Esophagus squamous epithelium (tissue), 4 donors: ENCODE data around the gene COL16A1.

Source experiments
- CTCF ChIP-seq, 6 experiments: fragments of 450-650 bp in 4 of 6; fragments of 200-600 bp in 2 of 6; sonication (generic) in 2 of 6; IDR thresholded peaks; one replicate each; pipeline ENCODE4 v1.5.1; 2016 to 2019; ENCODE audit warnings: antibody characterized with exemption in 6 of 6, mild to moderate bottlenecking in 4 of 6, moderate library complexity in 4 of 6
- POLR2A ChIP-seq, 4 donors: fragments of 450-650 bp; IDR thresholded peaks; one replicate each; pipeline ENCODE4 v1.6.1; 2017; ENCODE audit warnings: antibody characterized with exemption in 4 of 4, mild to moderate bottlenecking in 4 of 4, moderate library complexity in 3 of 4

GRCh38 chr1:31670593-31670964 lies 33.2 kb downstream of the COL16A1 start:
- TF ChIP-seq POLR2A (IDR thresholded peaks at IDR 0.05) (no peak), CTCF (IDR thresholded peaks at IDR 0.05) (no peak)
